Panc1 (cell line): ENCODE data around the gene CNDP1. TPM values are rescaled to one million over a fixed set of nuclear protein-coding genes. Genes with fewer than 3 reads are reported as not detected.

Source experiments
- ATAC-seq: fragments of 200-7000 bp; cut with Tn5 transposase; 2 replicates; pipeline ENCODE4 v1.9.1; 2020; ENCODE audit warnings: mild to moderate bottlenecking, moderate library complexity
- BruUV-seq: library from RNA; stranded (reverse); fragments of 400-500 nt; replicated peaks from 2 replicates; lab custom pipeline; 2021; lab: Mats Ljungman, UMichigan
- CTCF ChIA-PET: fragments of 300-600 bp; sonication (Branson Sonifier 250); formaldehyde crosslinking; loops from one replicate; lab custom pipeline; 2022; ENCODE audit warnings: antibody characterized with exemption; lab: Charles Lee
- POLR2A ChIA-PET: fragments of 300-600 bp; sonication (Branson Sonifier 250); formaldehyde crosslinking; loops from one replicate; lab custom pipeline; 2022; ENCODE audit warnings: antibody characterized with exemption; lab: Charles Lee
- DNase-seq: peaks from one replicate; pipeline ENCODE4 v3.0.0-alpha.2; 2010; ENCODE audit warnings: low read depth, low spot score
- H3K27ac ChIP-seq: 2 replicates; pipeline ENCODE4 v1.5.1; 2011; ENCODE audit warnings: mild to moderate bottlenecking, low read length, inconsistent platforms
- H3K27me3 ChIP-seq: fragments of 200-500 bp; sonication (Bioruptor generic); 2 replicates; pipeline ENCODE4 v1.6.0; 2014; ENCODE audit warnings: low read length, inconsistent platforms; ENCODE audit not compliant: control insufficient read depth, insufficient read depth
- H3K36me3 ChIP-seq: fragments of 200-500 bp; sonication (Bioruptor generic); 2 replicates; pipeline ENCODE4 v1.5.1; 2014; ENCODE audit warnings: inconsistent platforms, mild to moderate bottlenecking, low read length, moderate library complexity; ENCODE audit not compliant: control insufficient read depth, insufficient read depth
- H3K4me1 ChIP-seq: 2 replicates; pipeline ENCODE4 v1.5.1; 2011; ENCODE audit warnings: inconsistent platforms, mild to moderate bottlenecking, low read length, moderate library complexity; ENCODE audit not compliant: control insufficient read depth, insufficient read depth
- H3K4me3 ChIP-seq, 2 experiments: 2 replicates each; pipeline ENCODE4 v1.5.1; 2011 to 2012; ENCODE audit warnings: low read depth in 2 of 2, low read length in 2 of 2, mild to moderate bottlenecking in 2 of 2, inconsistent platforms in 1 of 2, moderate library complexity in 1 of 2
- H3K9me3 ChIP-seq: fragments of 200-500 bp; sonication (Bioruptor generic); 2 replicates; pipeline ENCODE4 v1.5.1; 2014; ENCODE audit warnings: low read depth, mild to moderate bottlenecking, inconsistent platforms, low read length, moderate library complexity; ENCODE audit not compliant: control insufficient read depth, insufficient read depth
- POLR2AphosphoS5 ChIP-seq: IDR thresholded peaks from 2 replicates; pipeline ENCODE4 v1.6.1; 2012; ENCODE audit warnings: mild to moderate bottlenecking, low read depth, low read length, moderate library complexity
- SIN3A ChIP-seq: IDR thresholded peaks from 2 replicates; pipeline ENCODE4 v1.6.1; 2012; ENCODE audit warnings: low read depth, mild to moderate bottlenecking, low read length, moderate library complexity, borderline replicate concordance; ENCODE audit not compliant: insufficient read depth
- TCF7L2 ChIP-seq: IDR thresholded peaks from 2 replicates; pipeline ENCODE4 v1.6.1; 2011; ENCODE audit warnings: mild to moderate bottlenecking, low read depth, low read length, inconsistent platforms
- in situ Hi-C: cut with HindIII; loops from 2 replicates; pipeline ENCODE4 v1.10.0; 2016; ENCODE audit warnings: low sequenced_read_pairs, low pct_unique_long_range_greater_than_20kb
- intact Hi-C: fragments of 100-400 bp; cut with micrococcal nuclease; formaldehyde crosslinking; loops from one replicate; pipeline ENCODE4 v1.10.0; 2022; ENCODE audit not compliant: unreplicated experiment
- total RNA-seq: library from RNA; stranded (reverse); gene quantifications from one replicate; pipeline ENCODE4 v1.2.1, GENCODE V29; 2021; ENCODE audit not compliant: unreplicated experiment
- TF ChIP-seq, protein P1 (sequence below): fragments of 450-650 bp; IDR thresholded peaks from 2 replicates; pipeline ENCODE4 v1.5.1; 2017; ENCODE audit warnings: mild to moderate bottlenecking
- TF ChIP-seq, protein P2 (sequence below), 2 experiments: IDR thresholded peaks; 2 replicates each; pipeline ENCODE4 v1.6.1; 2011 to 2012; ENCODE audit warnings: low read depth in 2 of 2, control low read depth in 1 of 2, low read length in 1 of 2, mild to moderate bottlenecking in 1 of 2, moderate library complexity in 1 of 2; ENCODE audit not compliant: insufficient read depth in 1 of 2

CNDP1 gene
- total RNA-seq, 1 experiment from 2014 or later = not detected

DNA sequence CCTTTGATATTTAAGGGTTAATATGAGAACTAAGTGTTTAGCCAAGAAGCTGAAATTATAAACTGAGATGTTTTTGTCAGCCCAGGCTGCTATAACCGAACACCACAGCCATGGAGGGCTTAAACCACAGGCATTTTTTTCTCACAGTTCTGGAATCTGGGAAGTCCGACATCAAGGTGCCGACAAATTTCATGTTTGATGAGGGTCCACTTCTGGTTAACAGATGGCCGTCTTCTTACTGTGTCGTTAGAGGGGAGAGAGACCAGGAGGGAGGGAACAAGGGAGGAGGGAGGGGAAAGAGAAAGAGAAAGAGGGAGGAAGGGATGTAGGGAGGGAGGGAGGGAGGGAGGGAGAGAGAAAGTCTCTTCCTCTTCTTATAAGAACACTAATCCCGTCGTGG lies 44.6 kb upstream of the CNDP1 start:
- BruUV-seq = no TSS peak
- in situ Hi-C loops (no loop called here), intact Hi-C loops (no loop called here)
- no peaks in the 10 kb centered on the region for H3K4me1 ChIP-seq
- no peaks in the 10 kb centered on the region for H3K36me3 ChIP-seq
- ChIA-PET POLR2A (interaction anchor here (0.6 kb wide), 1 partner anchor 41 kb away, joined by 4 read pairs; no protein-coding TSS in a partner anchor), CTCF (interaction anchor here (0.7 kb wide), 1 partner anchor 142 kb away, joined by 4 read pairs; no protein-coding TSS in a partner anchor)
- no peaks in the 10 kb centered on the region for H3K9me3 ChIP-seq
- H3K27ac ChIP-seq = no peak overlapping the region
- no peak for TF ChIP-seq SIN3A
- TF ChIP-seq, protein P1, sequence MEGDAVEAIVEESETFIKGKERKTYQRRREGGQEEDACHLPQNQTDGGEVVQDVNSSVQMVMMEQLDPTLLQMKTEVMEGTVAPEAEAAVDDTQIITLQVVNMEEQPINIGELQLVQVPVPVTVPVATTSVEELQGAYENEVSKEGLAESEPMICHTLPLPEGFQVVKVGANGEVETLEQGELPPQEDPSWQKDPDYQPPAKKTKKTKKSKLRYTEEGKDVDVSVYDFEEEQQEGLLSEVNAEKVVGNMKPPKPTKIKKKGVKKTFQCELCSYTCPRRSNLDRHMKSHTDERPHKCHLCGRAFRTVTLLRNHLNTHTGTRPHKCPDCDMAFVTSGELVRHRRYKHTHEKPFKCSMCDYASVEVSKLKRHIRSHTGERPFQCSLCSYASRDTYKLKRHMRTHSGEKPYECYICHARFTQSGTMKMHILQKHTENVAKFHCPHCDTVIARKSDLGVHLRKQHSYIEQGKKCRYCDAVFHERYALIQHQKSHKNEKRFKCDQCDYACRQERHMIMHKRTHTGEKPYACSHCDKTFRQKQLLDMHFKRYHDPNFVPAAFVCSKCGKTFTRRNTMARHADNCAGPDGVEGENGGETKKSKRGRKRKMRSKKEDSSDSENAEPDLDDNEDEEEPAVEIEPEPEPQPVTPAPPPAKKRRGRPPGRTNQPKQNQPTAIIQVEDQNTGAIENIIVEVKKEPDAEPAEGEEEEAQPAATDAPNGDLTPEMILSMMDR = no peak
- peak; percentile 44; the same call in 1 of the 2 replicates for TF ChIP-seq TCF7L2
- no peak for TF ChIP-seq POLR2AphosphoS5
- TF ChIP-seq, protein P2, sequence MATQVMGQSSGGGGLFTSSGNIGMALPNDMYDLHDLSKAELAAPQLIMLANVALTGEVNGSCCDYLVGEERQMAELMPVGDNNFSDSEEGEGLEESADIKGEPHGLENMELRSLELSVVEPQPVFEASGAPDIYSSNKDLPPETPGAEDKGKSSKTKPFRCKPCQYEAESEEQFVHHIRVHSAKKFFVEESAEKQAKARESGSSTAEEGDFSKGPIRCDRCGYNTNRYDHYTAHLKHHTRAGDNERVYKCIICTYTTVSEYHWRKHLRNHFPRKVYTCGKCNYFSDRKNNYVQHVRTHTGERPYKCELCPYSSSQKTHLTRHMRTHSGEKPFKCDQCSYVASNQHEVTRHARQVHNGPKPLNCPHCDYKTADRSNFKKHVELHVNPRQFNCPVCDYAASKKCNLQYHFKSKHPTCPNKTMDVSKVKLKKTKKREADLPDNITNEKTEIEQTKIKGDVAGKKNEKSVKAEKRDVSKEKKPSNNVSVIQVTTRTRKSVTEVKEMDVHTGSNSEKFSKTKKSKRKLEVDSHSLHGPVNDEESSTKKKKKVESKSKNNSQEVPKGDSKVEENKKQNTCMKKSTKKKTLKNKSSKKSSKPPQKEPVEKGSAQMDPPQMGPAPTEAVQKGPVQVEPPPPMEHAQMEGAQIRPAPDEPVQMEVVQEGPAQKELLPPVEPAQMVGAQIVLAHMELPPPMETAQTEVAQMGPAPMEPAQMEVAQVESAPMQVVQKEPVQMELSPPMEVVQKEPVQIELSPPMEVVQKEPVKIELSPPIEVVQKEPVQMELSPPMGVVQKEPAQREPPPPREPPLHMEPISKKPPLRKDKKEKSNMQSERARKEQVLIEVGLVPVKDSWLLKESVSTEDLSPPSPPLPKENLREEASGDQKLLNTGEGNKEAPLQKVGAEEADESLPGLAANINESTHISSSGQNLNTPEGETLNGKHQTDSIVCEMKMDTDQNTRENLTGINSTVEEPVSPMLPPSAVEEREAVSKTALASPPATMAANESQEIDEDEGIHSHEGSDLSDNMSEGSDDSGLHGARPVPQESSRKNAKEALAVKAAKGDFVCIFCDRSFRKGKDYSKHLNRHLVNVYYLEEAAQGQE (IDR thresholded peaks at IDR 0.05; ENCODE audit: insufficient read depth in 1 of 2, low read depth in 2 of 2, low read length in 1 of 2) = no peak
- H3K27me3 ChIP-seq = peaks cover 2% of the 10 kb centered on the region; the same call in 1 of the 2 replicates
- no peak overlapping the region for H3K4me3 ChIP-seq
- no peak for ATAC-seq
- DNase-seq = no peak

DNA sequence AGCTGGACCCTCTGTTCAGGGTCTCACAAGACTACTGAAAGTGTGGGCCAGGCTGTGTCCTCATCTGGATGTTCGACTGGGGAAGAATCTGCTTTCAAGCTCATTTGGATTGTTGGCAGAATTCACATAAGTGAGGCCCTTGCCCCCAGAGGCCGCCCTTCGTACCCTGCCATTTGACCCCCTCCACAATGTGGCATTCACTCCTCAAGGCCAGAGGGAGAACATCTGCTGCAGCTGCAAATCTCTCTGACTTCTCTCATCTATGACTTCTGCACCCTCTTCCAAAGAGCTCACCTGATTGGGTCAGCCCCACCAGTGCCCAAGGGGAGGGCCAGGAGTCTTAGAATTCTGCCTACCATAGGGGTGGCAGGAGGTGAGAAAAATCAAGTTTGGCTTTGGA lies 42.0 kb upstream of the CNDP1 start:
- BruUV-seq = no TSS peak
- CTCF ChIA-PET = interaction anchor here (1.0 to 2.3 kb wide), 2 partner anchors 33 to 60 kb away, joined by 3 to 27 read pairs; no protein-coding TSS in a partner anchor
- no peak overlapping the region for H3K27ac ChIP-seq
- no peaks in the 10 kb centered on the region for H3K36me3 ChIP-seq
- TF ChIP-seq, protein P2 (IDR thresholded peaks at IDR 0.05; ENCODE audit: insufficient read depth in 1 of 2, low read depth in 2 of 2, low read length in 1 of 2) = no peak
- no peak for TF ChIP-seq POLR2AphosphoS5
- TF ChIP-seq SIN3A = no peak
- in situ Hi-C loops (no loop called here), intact Hi-C loops (no loop called here)
- POLR2A ChIA-PET = no interaction called here
- no peak overlapping the region for H3K4me3 ChIP-seq
- peaks cover 5% of the 10 kb centered on the region for H3K4me1 ChIP-seq
- no peak for DNase-seq
- peaks cover 2% of the 10 kb centered on the region; the same call in 1 of the 2 replicates for H3K27me3 ChIP-seq
- H3K9me3 ChIP-seq = no peaks in the 10 kb centered on the region
- ATAC-seq = no peak
